Keratinocyte (primary cell): ENCODE measurements around the gene PFN4. TPM values are rescaled to one million over a fixed set of nuclear protein-coding genes. Genes with fewer than 3 reads are reported as not detected.

Experiments used
- DNase-seq: peaks from one replicate; pipeline ENCODE4 v3.0.0-alpha.2; 2011; ENCODE audit warnings: low read depth, missing footprints, low spot score
- FAIRE-seq: peaks from 2 replicates; lab custom pipeline; 2011; peaks lifted over from hg19 to GRCh38; lab: Jason Lieb, UNC
- H2AFZ ChIP-seq: 2 replicates; pipeline ENCODE4 v1.6.0; 2012; ENCODE audit warnings: low read length, control low read depth, inconsistent platforms; ENCODE audit not compliant: control insufficient read depth
- H3K27ac ChIP-seq: 2 replicates; pipeline ENCODE4 v1.5.1; 2011; ENCODE audit warnings: low read length; ENCODE audit not compliant: control insufficient read depth, insufficient read depth
- H3K27me3 ChIP-seq: 3 replicates; pipeline ENCODE4 v1.6.0; 2011; ENCODE audit warnings: low read length; ENCODE audit not compliant: control insufficient read depth, insufficient read depth; ENCODE audit errors: extremely low read depth
- H3K36me3 ChIP-seq, 2 experiments: 2 replicates in 1 of 2; 3 replicates in 1 of 2; pipeline ENCODE4 v1.5.1; 2011; ENCODE audit warnings: low read length in 2 of 2, mild to moderate bottlenecking in 1 of 2; ENCODE audit not compliant: control insufficient read depth in 2 of 2, insufficient read depth in 2 of 2; ENCODE audit errors: extremely low read depth in 1 of 2
- H3K4me1 ChIP-seq: 3 replicates; pipeline ENCODE4 v1.5.1; 2011; ENCODE audit warnings: low read length; ENCODE audit not compliant: control insufficient read depth, insufficient read depth; ENCODE audit errors: extremely low read depth
- H3K4me2 ChIP-seq: 3 replicates; pipeline ENCODE4 v1.6.0; 2011; ENCODE audit warnings: low read depth, low read length; ENCODE audit not compliant: control insufficient read depth, insufficient read depth; ENCODE audit errors: extremely low read depth
- H3K4me3 ChIP-seq, 3 experiments: fragments of 200-600 bp in 1 of 3; sonication (generic) in 1 of 3; 2 replicates in 2 of 3; 3 replicates in 1 of 3; pipeline ENCODE4 v1.5.1; 2011 to 2016; ENCODE audit warnings: low read length in 3 of 3, mild to moderate bottlenecking in 3 of 3, control low read depth in 2 of 3, inconsistent platforms in 1 of 3, low read depth in 1 of 3, mixed read lengths in 1 of 3, mixed run types in 1 of 3, moderate library complexity in 1 of 3; ENCODE audit not compliant: control insufficient read depth in 2 of 3, insufficient read depth in 2 of 3; ENCODE audit errors: extremely low read depth in 1 of 3
- H3K79me2 ChIP-seq: 2 replicates; pipeline ENCODE4 v1.6.0; 2012; ENCODE audit warnings: low read length; ENCODE audit not compliant: control insufficient read depth, insufficient read depth
- H3K9ac ChIP-seq: 3 replicates; pipeline ENCODE4 v1.6.0; 2011; ENCODE audit warnings: low read length; ENCODE audit not compliant: control insufficient read depth, insufficient read depth; ENCODE audit errors: extremely low read depth
- H3K9me1 ChIP-seq: 3 replicates; pipeline ENCODE4 v1.6.0; 2011; ENCODE audit warnings: low read length; ENCODE audit not compliant: control insufficient read depth, insufficient read depth; ENCODE audit errors: extremely low read depth
- H3K9me3 ChIP-seq: 2 replicates; pipeline ENCODE4 v1.5.1; 2012; ENCODE audit warnings: low read depth, low read length; ENCODE audit not compliant: control insufficient read depth
- H4K20me1 ChIP-seq: 3 replicates; pipeline ENCODE4 v1.6.0; 2011; ENCODE audit warnings: low read length; ENCODE audit not compliant: control insufficient read depth, insufficient read depth; ENCODE audit errors: extremely low read depth
- EZH2 ChIP-seq: IDR thresholded peaks from one replicate; pipeline ENCODE4 v1.6.1; 2012; ENCODE audit warnings: inconsistent platforms, mild to moderate bottlenecking, low read length, moderate library complexity
- dilution Hi-C: fragments of 300-500 bp; cut with MboI; formaldehyde crosslinking; loops from one replicate; pipeline ENCODE4 v1.7.0; 2020; ENCODE audit warnings: low sequenced_read_pairs; ENCODE audit not compliant: extremely low pct_ligation_motif_present
- polyA plus RNA-seq, 5 experiments: library from polyadenylated mRNA; depleted of rRNA in 3 of 5; stranded (reverse) in 3 of 5; stranded (forward) in 1 of 5; unstranded in 1 of 5; fragments of >200 nt; gene quantifications; 1 replicate in 1 of 5; 2 replicates in 3 of 5; 3 replicates in 1 of 5; pipeline versions ENCODE4 v1.2.1 to v1.2.3, GENCODE V29; 2011 to 2012; ENCODE audit warnings: missing spikeins in 2 of 5, low read depth in 1 of 5, low replicate concordance in 1 of 5
- TF ChIP-seq, protein P1 (sequence below), 3 experiments: IDR thresholded peaks in 1 of 3; conservative IDR thresholded peaks in 1 of 3; optimal IDR thresholded peaks in 1 of 3; 2 replicates in 2 of 3; 3 replicates in 1 of 3; pipeline versions ENCODE3 to v1.5.1; 2011; ENCODE audit warnings: low read length in 3 of 3, mild to moderate bottlenecking in 3 of 3, moderate library complexity in 2 of 3, control low read depth in 1 of 3, inconsistent platforms in 1 of 3; ENCODE audit not compliant: insufficient read depth in 2 of 3; ENCODE audit errors: extremely low read depth in 1 of 3

Gene PFN4
- polyA plus RNA-seq, 1 donor (not counting 4 experiments of a cell fraction or from before 2014, with no cell fraction given) = 0.16 TPM

DNA sequence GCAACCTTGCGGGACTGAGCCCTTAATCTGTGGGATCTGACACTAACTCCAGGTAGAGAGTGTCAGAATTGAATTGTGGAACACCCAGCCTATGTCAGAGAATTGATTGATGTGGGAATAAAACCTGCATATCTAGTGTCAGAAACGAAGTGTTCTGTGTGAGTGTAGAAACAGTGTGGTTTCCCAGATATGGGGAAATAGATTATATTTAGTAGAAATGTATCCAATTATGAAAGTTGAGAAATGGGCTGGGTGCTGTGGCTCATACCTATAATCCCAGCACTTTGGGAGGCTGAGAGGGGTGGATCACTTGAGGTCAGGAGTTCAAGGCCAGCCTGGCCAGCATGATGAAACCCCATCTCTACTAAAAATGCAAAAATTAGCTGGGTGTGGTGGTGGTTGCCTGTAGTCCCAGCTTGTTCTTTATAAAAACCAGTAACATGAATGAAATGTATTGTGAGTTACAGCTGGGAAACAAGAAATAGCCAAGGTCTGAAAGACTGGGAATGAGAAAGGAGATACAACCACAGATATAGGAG lies 34.2 kb downstream of the PFN4 start:
- Histone ChIP-seq H3K36me3 (no peaks in the 10 kb centered on the region), H4K20me1 (no peaks in the 10 kb centered on the region), H3K4me2 (no peak overlapping the region), H3K9ac (no peak overlapping the region), H3K27ac (no peak overlapping the region), H3K4me1 (peaks cover under 1% of the 10 kb centered on the region), H3K9me3 (no peaks in the 10 kb centered on the region), H3K79me2 (no peaks in the 10 kb centered on the region), H2AFZ (no peak overlapping the region), H3K27me3 (no peaks in the 10 kb centered on the region), H3K4me3 (no peak overlapping the region), H3K9me1 (no peaks in the 10 kb centered on the region)
- TF ChIP-seq, protein P1, sequence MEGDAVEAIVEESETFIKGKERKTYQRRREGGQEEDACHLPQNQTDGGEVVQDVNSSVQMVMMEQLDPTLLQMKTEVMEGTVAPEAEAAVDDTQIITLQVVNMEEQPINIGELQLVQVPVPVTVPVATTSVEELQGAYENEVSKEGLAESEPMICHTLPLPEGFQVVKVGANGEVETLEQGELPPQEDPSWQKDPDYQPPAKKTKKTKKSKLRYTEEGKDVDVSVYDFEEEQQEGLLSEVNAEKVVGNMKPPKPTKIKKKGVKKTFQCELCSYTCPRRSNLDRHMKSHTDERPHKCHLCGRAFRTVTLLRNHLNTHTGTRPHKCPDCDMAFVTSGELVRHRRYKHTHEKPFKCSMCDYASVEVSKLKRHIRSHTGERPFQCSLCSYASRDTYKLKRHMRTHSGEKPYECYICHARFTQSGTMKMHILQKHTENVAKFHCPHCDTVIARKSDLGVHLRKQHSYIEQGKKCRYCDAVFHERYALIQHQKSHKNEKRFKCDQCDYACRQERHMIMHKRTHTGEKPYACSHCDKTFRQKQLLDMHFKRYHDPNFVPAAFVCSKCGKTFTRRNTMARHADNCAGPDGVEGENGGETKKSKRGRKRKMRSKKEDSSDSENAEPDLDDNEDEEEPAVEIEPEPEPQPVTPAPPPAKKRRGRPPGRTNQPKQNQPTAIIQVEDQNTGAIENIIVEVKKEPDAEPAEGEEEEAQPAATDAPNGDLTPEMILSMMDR (optimal IDR thresholded peaks at IDR 0.05 in 1 of 3, IDR thresholded peaks at IDR 0.05 in 1 of 3, conservative IDR thresholded peaks at IDR 0.05 in 1 of 3; ENCODE audit: extremely low read depth in 1 of 3, insufficient read depth in 2 of 3, low read length in 3 of 3) = no peak
- TF ChIP-seq EZH2 = no peak
- DNase-seq = no peak
- dilution Hi-C loops = no loop called here
- FAIRE-seq = no peak

DNA sequence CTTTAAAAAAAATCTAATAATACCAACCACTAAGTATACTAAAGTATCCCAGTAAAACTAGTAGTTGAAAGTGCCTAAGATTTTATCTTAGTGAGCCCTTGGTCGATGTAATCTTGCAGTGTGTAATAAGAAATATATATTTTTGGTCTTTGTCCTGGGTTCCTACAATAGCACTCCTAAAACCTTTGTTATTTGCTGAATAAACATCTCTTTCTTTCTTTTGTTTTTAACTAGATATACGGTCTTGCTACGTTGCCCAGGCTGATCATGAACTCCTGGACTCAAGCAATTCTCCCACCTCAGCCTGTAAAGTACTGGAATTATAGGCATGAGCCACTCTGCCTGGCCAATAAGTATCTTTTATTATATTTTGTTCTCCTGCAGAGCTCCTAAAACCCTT lies 36.1 kb downstream of the PFN4 start:
- TF ChIP-seq, protein P1 (optimal IDR thresholded peaks at IDR 0.05 in 1 of 3, IDR thresholded peaks at IDR 0.05 in 1 of 3, conservative IDR thresholded peaks at IDR 0.05 in 1 of 3; ENCODE audit: extremely low read depth in 1 of 3, insufficient read depth in 2 of 3, low read length in 3 of 3) = no peak
- TF ChIP-seq EZH2 = no peak
- no peak for DNase-seq
- dilution Hi-C loops = no loop called here
- Histone ChIP-seq H3K9me1 (no peaks in the 10 kb centered on the region), H3K27ac (no peak overlapping the region), H3K9ac (no peak overlapping the region), H3K79me2 (no peaks in the 10 kb centered on the region), H3K27me3 (no peaks in the 10 kb centered on the region), H3K9me3 (no peaks in the 10 kb centered on the region), H3K4me1 (peaks cover 8% of the 10 kb centered on the region), H4K20me1 (no peaks in the 10 kb centered on the region), H3K4me2 (no peak overlapping the region), H3K36me3 (peaks cover 2 to 4% of the 10 kb centered on the region in 2 experiments), H3K4me3 (no peak overlapping the region), H2AFZ (no peak overlapping the region)
- FAIRE-seq = no peak
